IPS-20b (cell line): Measurements from ENCODE around the gene SLC16A13.

Source experiments
- H3K27ac ChIP-seq: one replicate; pipeline ENCODE4 v1.5.1; 2013; ENCODE audit warnings: low read length
- H3K27me3 ChIP-seq: 2 replicates; pipeline ENCODE4 v1.6.1; 2013; ENCODE audit warnings: mild to moderate bottlenecking, low read length, inconsistent platforms; ENCODE audit not compliant: insufficient read depth
- H3K36me3 ChIP-seq: 2 replicates; pipeline ENCODE4 v1.6.1; 2013; ENCODE audit warnings: low read depth, mild to moderate bottlenecking, inconsistent platforms, low read length, moderate library complexity; ENCODE audit not compliant: insufficient read depth
- H3K4me1 ChIP-seq: 2 replicates; pipeline ENCODE4 v1.6.1; 2013; ENCODE audit warnings: mild to moderate bottlenecking, control low read depth, inconsistent platforms, low read length, moderate library complexity; ENCODE audit not compliant: insufficient read depth
- H3K4me3 ChIP-seq: 2 replicates; pipeline ENCODE4 v1.5.1; 2013; ENCODE audit warnings: mild to moderate bottlenecking, low read length, inconsistent platforms
- H3K9ac ChIP-seq: 2 replicates; pipeline ENCODE4 v1.6.1; 2013; ENCODE audit warnings: low read depth, mild to moderate bottlenecking, inconsistent platforms, low read length, moderate library complexity
- H3K9me3 ChIP-seq: 2 replicates; pipeline ENCODE4 v1.6.1; 2013; ENCODE audit warnings: mild to moderate bottlenecking, low read depth, low read length, inconsistent platforms; ENCODE audit not compliant: insufficient read depth

SLC16A13 gene

DNA sequence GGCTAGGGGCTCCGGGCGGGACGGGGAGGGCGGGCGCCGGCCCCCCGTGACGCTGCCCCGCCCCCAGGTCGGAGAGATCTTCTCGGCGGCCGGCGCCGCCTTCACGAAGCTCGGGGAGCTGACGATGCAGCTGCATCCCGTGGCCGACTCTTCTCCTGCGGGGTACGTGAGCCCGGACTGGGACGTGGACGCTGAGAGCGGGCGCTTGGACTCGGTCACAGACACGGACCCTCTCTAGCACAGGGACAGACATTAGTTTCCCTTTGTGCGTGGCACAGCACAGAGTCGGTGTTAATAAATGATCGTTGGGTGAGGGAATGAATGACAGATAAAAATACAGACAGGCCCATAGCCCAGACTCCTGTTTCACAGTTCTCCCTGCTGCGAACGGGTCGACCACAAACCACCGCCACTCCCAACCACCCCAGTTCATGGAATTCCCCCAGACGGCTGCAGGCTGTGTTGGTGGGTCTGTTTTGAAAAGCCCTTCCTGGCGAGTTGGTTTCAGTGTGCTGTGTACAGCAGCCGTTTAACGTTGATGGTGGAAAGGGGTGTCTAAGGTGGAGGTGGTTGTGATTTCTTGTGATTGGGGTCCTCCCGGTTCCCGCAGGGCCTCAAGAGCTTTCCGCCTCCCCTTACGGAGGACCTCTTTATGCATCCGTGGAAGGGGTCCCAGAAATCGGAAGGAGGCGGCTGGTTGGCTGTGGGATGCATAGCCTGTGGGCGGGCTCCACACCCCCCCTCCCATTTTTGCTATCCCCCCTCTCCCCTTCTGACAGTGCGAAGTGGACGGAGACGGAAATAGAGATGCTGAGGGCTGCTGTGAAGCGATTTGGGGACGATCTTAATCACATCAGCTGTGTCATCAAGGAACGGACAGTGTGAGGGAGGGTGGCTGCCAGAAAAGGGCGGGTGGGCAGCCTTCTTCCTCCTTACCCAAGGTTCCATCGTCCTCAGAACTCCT, 20.5 kb upstream of the SLC16A13 start:
- no peaks in the 10 kb centered on the region for H3K9me3 ChIP-seq
- H3K4me1 ChIP-seq: peaks cover 7% of the 10 kb centered on the region; the same call in 1 of the 2 replicates
- peaks cover 2% of the 10 kb centered on the region; the same call in 1 of the 2 replicates for H3K27me3 ChIP-seq
- peak overlapping the region; percentile 95 for H3K4me3 ChIP-seq
- peak overlapping the region; percentile 98 for H3K9ac ChIP-seq
- peaks cover 9% of the 10 kb centered on the region for H3K36me3 ChIP-seq
- no peak overlapping the region for H3K27ac ChIP-seq

DNA sequence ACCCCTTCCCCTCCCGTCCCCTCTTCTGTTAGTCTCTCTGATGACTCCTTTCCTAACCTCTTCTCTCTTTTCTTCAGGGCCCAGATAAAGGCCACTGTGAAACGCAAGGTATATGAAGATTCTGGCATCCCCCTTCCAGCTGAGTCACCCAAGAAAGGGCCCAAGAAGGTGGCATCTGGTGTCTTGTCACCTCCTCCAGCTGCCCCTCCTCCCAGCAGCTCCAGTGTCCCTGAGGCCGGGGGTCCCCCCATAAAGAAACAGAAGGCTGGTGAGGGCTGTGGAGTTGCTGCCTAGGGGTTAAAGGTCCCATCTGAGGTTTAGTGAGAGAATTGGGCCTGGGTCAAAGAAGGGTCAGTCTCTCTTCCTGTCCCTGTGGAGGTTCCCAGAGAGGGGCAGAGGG, 19.4 kb upstream of the SLC16A13 start:
- Histone ChIP-seq H3K36me3 (peaks cover 9% of the 10 kb centered on the region), H3K4me1 (peaks cover 3% of the 10 kb centered on the region; the same call in 1 of the 2 replicates), H3K27me3 (peaks cover 14% of the 10 kb centered on the region), H3K27ac (no peak overlapping the region), H3K4me3 (no peak overlapping the region), H3K9me3 (no peaks in the 10 kb centered on the region), H3K9ac (no peak overlapping the region)

DNA sequence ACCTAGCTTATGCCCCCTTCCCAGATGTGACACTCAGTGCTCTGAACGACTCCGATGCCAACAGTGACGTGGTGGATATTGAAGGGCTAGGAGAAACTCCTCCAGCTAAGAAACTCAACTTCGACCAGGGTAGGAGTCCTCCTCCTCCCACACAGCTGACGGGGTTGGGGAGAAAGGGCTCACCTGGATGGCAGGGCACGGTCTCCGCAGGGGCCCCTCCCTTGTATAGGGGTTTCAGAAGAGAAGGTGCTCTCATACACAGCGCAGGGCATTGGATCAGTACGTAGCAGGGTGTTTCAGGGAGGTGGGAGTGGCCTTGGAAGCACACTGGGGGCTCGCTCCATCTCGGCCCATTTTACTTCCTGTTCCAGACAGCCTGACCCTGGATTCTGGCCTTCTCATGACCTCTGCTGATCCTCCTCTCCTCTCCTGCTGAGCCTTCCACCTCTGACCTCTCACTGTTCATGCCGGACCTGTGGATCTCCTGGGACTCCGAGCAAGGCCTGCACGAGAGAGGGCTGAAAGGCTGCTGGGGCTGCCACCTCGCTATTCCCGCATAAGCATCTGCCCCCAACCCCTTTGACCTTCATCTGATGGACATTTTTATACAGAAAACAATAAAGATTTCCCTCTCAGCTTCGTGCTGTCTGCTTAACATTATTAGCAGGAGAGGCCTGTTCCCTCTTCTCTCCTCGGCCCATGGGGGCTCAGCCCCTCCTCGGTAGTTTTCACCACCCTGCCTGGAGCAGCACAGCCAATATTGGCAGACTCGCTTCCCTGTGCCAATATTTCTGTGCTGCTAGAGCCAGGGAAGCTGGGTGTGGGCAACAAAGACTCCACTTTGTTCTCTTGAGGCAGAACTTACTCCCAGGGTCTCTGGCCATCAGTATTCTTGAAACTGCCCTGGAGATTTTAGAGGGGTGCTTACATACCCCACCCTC, 18.7 kb upstream of the SLC16A13 start:
- peaks cover 9% of the 10 kb centered on the region for H3K36me3 ChIP-seq
- H3K9ac ChIP-seq: no peak overlapping the region
- no peak overlapping the region for H3K4me3 ChIP-seq
- no peak overlapping the region for H3K27ac ChIP-seq
- no peaks in the 10 kb centered on the region for H3K9me3 ChIP-seq
- peaks cover 3% of the 10 kb centered on the region; the same call in 1 of the 2 replicates for H3K4me1 ChIP-seq
- H3K27me3 ChIP-seq: peaks cover 20% of the 10 kb centered on the region

DNA sequence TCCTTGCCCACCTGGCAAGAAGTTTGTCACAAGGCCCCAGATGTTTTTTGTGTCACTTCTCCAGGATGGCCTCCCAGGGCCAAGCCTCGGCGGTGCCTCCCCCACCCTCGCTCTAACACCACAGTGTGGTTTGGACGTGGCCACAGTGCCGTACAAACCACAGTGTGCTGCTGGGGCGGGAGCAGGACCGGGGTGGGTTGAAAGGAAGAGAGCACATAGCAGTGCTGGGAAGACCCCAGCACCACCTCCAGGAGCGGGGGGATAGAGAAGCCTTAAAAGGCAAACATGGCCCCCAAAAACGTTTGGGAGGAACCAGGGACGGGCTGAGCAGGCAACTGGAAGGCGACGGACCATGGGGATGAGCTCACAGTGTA, 18.0 kb upstream of the SLC16A13 start:
- H3K27me3 ChIP-seq: peaks cover 27% of the 10 kb centered on the region
- no peaks in the 10 kb centered on the region for H3K9me3 ChIP-seq
- no peak overlapping the region for H3K9ac ChIP-seq
- no peak overlapping the region for H3K4me3 ChIP-seq
- H3K4me1 ChIP-seq: peaks cover 3% of the 10 kb centered on the region; the same call in 1 of the 2 replicates
- H3K36me3 ChIP-seq: peaks cover 9% of the 10 kb centered on the region
- H3K27ac ChIP-seq: no peak overlapping the region

DNA sequence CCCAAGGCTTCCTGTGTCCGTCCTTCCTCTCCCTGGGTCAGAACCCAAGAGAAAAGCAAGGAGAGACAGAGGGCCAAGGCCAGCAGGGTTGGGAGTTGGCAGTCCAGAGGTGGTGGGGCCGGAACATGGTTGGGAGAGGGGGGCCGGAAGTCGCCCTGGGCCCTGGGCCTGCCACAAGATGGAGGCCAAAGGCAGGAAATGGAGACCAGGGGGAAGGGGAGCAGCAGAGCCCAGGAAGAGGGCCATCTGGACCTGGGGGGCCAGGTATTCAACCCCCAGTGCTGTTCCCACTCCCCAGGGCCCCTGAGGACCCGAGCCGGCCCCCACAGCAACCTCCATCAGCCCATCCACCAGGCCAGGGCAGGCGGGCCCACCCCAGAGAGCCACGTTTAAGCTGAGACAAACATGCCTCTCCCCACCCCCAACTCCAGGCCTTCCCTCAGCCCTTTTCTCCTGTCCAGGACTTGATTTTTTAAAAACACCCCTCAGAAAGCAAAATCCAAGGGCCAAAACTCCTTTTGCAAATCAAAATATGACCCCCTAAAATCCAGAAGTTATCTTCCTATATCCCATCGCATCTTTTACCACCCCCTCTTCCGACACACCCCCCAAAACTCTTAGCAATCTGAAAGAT, 17.4 kb upstream of the SLC16A13 start:
- peaks cover 9% of the 10 kb centered on the region for H3K36me3 ChIP-seq
- no peak overlapping the region for H3K27ac ChIP-seq
- H3K27me3 ChIP-seq: peaks cover 33% of the 10 kb centered on the region
- H3K9me3 ChIP-seq: no peaks in the 10 kb centered on the region
- no peak overlapping the region for H3K4me3 ChIP-seq
- H3K4me1 ChIP-seq: peaks cover 3% of the 10 kb centered on the region; the same call in 1 of the 2 replicates
- no peak overlapping the region for H3K9ac ChIP-seq

DNA sequence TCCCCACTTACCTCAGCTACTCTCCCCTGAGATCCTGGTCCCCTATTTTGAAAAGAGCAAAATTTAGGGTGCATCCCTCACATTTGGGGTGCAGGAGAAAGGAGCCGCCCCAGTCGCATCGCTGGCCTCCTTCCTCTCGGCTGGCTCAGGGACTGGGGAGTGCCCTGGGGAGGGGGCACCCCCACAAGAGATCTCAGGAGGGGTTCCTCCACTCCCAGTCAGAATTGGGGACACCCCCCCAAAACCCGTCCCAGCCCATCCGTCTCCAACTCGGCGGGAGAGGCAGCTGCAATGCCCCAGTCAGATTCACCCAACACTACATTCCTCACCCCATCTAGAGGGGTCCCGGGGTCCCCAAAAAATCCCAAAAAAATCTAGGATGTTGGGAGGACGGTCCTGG, 16.4 kb upstream of the SLC16A13 start:
- Histone ChIP-seq H3K4me1 (no peaks in the 10 kb centered on the region; the same call in 1 of the 2 replicates), H3K36me3 (peaks cover 9% of the 10 kb centered on the region), H3K27ac (no peak overlapping the region), H3K4me3 (peak overlapping the region; percentile 62; the same call in 1 of the 2 replicates), H3K9me3 (no peaks in the 10 kb centered on the region), H3K27me3 (peaks cover 41% of the 10 kb centered on the region), H3K9ac (peak overlapping the region; percentile 77; the same call in 1 of the 2 replicates)

DNA sequence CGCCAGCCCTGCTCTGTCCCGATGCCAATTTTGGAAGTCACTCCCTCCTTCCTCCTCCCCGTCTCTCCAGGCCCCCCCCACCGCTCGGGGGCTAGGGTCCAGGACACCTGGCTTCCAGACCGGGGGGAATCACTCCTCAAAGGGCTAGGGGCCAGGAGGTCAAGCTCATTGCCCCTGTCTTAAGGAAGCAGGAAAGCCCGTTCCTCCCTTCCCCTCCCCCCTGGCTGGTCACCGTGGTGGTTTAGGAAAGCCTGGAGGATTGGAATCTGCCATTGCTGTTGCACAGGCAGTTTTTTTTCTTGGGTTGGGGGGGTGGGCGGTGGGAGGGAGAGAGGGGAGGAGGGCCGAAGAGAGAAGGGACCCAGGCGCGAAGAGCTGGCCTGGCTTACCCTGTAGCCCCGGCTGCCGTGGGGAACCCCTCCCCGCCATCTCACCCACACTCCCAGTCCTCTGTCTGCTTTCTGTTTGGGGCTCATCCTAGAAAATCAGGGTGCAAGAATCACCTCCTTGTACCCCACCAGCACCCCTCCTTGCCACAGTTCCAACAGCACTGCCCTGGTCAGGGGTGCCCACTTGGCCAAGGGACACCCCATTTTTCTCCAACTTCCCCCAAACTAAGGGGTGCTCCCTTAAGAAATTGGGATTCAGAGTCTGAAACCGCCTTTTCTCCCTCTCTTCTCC, 15.8 kb upstream of the SLC16A13 start:
- Histone ChIP-seq H3K4me1 (no peaks in the 10 kb centered on the region; the same call in 1 of the 2 replicates), H3K9me3 (no peaks in the 10 kb centered on the region), H3K27ac (no peak overlapping the region), H3K36me3 (peaks cover 9% of the 10 kb centered on the region), H3K27me3 (peaks cover 41% of the 10 kb centered on the region), H3K4me3 (peak overlapping the region; percentile 62), H3K9ac (peak overlapping the region; percentile 77; the same call in 1 of the 2 replicates)

DNA sequence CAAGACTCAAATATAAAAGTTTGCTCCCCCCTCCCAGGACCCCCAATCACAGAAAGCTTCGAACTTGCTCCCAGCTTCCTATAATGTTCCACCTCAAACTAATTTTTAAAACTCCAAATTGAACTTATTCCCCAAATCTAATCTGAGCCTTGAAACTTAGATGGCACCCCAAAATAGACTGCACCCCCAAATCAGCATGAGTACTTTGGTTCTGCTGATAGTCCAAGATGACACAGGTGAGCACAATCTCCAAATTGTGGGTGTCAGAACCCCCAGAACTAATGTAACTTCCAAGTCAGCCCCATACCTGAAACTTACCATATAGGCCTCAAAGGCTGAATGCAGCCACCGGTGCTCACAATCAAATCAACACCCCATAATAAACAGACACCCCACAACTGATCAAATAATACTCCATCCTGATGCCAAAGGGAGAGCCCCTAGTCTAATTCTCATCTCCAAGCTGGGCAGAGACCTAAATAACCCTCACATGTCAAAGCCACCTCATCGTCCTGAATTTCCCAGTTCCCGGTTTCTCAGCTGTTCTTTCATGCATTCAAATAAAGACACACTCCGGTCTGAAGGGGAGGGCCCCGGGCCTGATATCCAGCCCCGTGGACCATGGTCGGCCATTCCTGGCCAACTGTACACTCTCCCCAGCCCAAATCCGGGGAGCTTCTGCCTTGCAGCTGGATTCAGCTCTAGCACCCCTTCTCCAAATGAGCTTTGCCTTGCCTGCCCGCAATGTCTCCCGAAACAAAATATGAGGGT, 14.7 kb upstream of the SLC16A13 start:
- Histone ChIP-seq H3K27ac (no peak overlapping the region), H3K9ac (peak overlapping the region; percentile 60; the same call in 1 of the 2 replicates), H3K4me3 (peak overlapping the region; percentile 75; the same call in 1 of the 2 replicates)

DNA sequence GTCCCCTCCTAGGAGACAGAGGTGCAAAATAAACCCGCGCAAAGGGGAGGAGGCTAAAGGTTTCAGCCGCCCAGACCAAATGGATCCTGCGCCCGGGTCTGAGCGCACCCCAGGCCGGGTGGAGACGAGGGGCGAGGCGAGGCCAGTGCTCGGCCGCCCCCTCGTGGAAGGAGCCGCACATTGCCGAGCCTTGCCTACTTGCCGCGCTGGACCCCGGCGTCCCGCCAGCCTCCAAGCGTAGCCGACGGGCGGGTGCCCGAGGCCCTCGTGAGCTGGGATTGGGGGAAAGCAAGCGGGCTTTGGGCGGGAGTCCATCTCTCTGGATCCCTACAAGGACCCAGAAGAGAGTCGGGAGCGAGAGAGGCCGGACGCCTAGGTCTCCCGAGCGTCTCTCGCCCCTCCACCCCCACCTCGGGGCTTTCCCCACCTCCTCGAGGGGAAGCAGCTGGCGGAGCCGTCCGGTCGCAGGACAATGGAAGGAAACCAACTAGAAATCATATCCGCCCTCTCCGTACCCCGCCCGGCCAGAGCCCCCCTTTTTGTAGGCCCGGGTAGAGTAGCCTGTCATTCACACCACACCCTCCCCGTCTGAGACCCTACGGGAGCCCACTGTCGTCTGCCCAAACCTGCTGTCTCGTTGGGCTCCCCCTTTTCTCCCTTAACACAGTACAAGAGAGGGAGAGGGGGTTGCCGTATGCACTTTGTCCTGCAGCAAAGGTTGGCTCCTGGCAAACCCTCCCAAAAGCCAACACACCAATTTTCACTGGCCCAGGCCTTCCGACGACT, 13.6 kb upstream of the SLC16A13 start:
- Histone ChIP-seq H3K4me3 (peak overlapping the region; percentile 75), H3K36me3 (peaks cover 6% of the 10 kb centered on the region; the same call in 1 of the 2 replicates), H3K9ac (peak overlapping the region; percentile 60; the same call in 1 of the 2 replicates), H3K27ac (no peak overlapping the region), H3K4me1 (no peaks in the 10 kb centered on the region; the same call in 1 of the 2 replicates), H3K27me3 (peaks cover 41% of the 10 kb centered on the region), H3K9me3 (no peaks in the 10 kb centered on the region)

More for the DNA sequence above, 14.7 kb upstream of the SLC16A13 start:
- Histone ChIP-seq H3K36me3 (peaks cover 9% of the 10 kb centered on the region), H3K4me1 (no peaks in the 10 kb centered on the region; the same call in 1 of the 2 replicates), H3K27me3 (peaks cover 41% of the 10 kb centered on the region), H3K9me3 (no peaks in the 10 kb centered on the region)
